ENCODE measurements around the gene PPM1D. TPM values are rescaled to one million over a fixed set of nuclear protein-coding genes. Genes with fewer than 3 reads are reported as not detected.
"Not testable (repeated sequence)": the region's sequence is repeated elsewhere in the genome, so short reads cannot be mapped to it uniquely, and the experiment has no call there.

Gene PPM1D
- total RNA-seq, 6 experiments from 2014 or later = 4.9 to 5.6 (median 5.4) TPM

DNA sequence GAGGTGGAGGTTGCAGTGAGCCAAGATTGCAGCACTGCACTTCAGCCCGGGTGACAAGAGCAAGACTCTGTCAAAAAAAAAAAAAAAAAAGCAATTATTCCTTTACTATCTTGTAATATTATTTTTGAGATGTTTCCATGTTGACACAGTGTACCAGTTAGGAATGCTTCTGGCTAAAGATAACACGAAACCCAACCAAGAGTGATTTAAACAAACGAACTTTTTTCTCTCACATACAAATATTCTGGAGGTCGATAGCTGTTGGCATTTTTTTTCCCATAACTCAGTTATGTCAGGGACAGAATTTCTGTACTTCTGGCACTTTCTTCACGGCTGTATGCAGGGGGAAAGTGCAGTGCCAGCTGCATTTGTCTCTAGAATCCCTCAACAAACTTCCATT, 9.9 kb upstream of the PPM1D start:
- DNase-seq (no peak), ATAC-seq (no peak)
- Histone ChIP-seq H3K36me3 (no peaks in the 10 kb centered on the region), H3K4me1 (no peaks in the 10 kb centered on the region), H3K4me3 (no peak overlapping the region), H3K9me3 (no peaks in the 10 kb centered on the region), H3K27ac (no peak overlapping the region), H3K27me3 (no peaks in the 10 kb centered on the region)
- WGBS (ENCODE audit: insufficient coverage, low coverage, low lambda C conversion rate, missing lambda C conversion rate) = 60% methylated on average over 5 of the region's 5 CpGs
- intact Hi-C loops (cut with DNase I) = no loop called here
- TF ChIP-seq, protein P1, sequence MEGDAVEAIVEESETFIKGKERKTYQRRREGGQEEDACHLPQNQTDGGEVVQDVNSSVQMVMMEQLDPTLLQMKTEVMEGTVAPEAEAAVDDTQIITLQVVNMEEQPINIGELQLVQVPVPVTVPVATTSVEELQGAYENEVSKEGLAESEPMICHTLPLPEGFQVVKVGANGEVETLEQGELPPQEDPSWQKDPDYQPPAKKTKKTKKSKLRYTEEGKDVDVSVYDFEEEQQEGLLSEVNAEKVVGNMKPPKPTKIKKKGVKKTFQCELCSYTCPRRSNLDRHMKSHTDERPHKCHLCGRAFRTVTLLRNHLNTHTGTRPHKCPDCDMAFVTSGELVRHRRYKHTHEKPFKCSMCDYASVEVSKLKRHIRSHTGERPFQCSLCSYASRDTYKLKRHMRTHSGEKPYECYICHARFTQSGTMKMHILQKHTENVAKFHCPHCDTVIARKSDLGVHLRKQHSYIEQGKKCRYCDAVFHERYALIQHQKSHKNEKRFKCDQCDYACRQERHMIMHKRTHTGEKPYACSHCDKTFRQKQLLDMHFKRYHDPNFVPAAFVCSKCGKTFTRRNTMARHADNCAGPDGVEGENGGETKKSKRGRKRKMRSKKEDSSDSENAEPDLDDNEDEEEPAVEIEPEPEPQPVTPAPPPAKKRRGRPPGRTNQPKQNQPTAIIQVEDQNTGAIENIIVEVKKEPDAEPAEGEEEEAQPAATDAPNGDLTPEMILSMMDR (IDR thresholded peaks at IDR 0.05) = no peak
- no peak for TF ChIP-seq POLR2A (IDR thresholded peaks at IDR 0.05)

GRCh38 chr17:60592750-60593149, 7.2 kb upstream of the PPM1D start:
- H3K27me3 ChIP-seq = no peaks in the 10 kb centered on the region
- H3K9me3 ChIP-seq = no peaks in the 10 kb centered on the region
- no peak overlapping the region for H3K4me3 ChIP-seq
- 85% methylated on average over 2 of the region's 2 CpGs for WGBS (ENCODE audit: insufficient coverage, low coverage, low lambda C conversion rate, missing lambda C conversion rate)
- ATAC-seq (no peak), DNase-seq (no peak)
- H3K27ac ChIP-seq = no peak overlapping the region
- TF ChIP-seq, protein P1 (IDR thresholded peaks at IDR 0.05) = no peak
- TF ChIP-seq POLR2A (IDR thresholded peaks at IDR 0.05) = no peak
- no peaks in the 10 kb centered on the region for H3K36me3 ChIP-seq
- intact Hi-C loops (cut with DNase I) = no loop called here
- no peaks in the 10 kb centered on the region for H3K4me1 ChIP-seq

DNA sequence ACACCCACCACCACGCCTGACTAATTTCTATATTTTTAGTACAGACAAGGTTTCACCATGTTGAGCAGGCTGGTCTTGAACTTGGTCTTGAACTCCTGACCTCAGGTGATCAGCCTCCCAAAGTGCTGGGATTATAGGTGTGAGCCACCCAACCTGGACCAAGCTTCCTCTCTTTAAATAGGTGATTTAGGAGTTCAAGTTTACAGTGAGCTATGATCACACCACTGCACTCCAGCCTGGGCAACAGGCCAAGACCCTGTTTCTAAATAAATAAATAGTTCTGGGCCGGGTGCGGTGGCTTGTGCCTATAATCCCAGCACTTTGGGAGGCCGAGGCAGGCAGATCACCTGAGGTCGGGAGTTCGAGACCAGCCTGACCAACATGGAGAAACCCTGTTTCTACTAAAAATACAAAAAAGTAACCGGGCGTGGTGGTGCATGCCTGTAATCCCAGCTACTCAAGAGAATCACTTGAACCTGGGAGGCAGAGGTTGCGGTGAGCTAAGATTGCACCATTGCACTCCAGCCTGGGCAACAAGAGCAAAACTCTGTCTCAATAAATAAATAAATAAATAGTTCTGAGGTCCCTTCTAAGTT, 6.5 kb upstream of the PPM1D start:
- DNase-seq (peak in 1 of 3 donors; percentile 40), ATAC-seq (peak in 3 of 4 donors; percentile 28 to 58 (median 36))
- H3K9me3 ChIP-seq; intact Hi-C loops (cut with DNase I); H3K36me3 ChIP-seq; H3K4me1 ChIP-seq; H3K27me3 ChIP-seq; H3K4me3 ChIP-seq; H3K27ac ChIP-seq: not testable (repeated sequence)
- WGBS (ENCODE audit: insufficient coverage, low coverage, low lambda C conversion rate, missing lambda C conversion rate) = 60% methylated on average over 8 of the region's 9 CpGs

- WGBS (ENCODE audit: insufficient coverage, low coverage, low lambda C conversion rate, missing lambda C conversion rate) = 74% methylated on average over 6 of the region's 7 CpGs
- H3K9me3 ChIP-seq; DNase-seq; intact Hi-C loops (cut with DNase I); ATAC-seq; H3K27ac ChIP-seq; H3K36me3 ChIP-seq; H3K4me3 ChIP-seq; H3K4me1 ChIP-seq; H3K27me3 ChIP-seq: not testable (repeated sequence)
Observed at GRCh38 chr17:60594170-60594569, 5.8 kb upstream of the PPM1D start.

GRCh38 chr17:60594734-60595133, 5.3 kb upstream of the PPM1D start:
- intact Hi-C loops (cut with DNase I) = no loop called here
- Histone ChIP-seq H3K4me3 (no peak overlapping the region), H3K4me1 (peaks cover 0 to 3% (median 0%) of the 10 kb centered on the region in 4 donors), H3K9me3 (no peaks in the 10 kb centered on the region), H3K27ac (no peak overlapping the region), H3K36me3 (no peaks in the 10 kb centered on the region), H3K27me3 (no peaks in the 10 kb centered on the region)
- TF ChIP-seq, protein P1 (IDR thresholded peaks at IDR 0.05) = no peak
- no peak for TF ChIP-seq POLR2A (IDR thresholded peaks at IDR 0.05)
- ATAC-seq (no peak), DNase-seq (no peak)
- 95% methylated on average over 2 of the region's 2 CpGs for WGBS (ENCODE audit: insufficient coverage, low coverage, low lambda C conversion rate, missing lambda C conversion rate)

GRCh38 chr17:60597297-60597696, 2.7 kb upstream of the PPM1D start:
- no peaks in the 10 kb centered on the region for H3K36me3 ChIP-seq
- H3K4me1 ChIP-seq = peaks cover 0 to 3% (median under 1%) of the 10 kb centered on the region in 4 donors
- intact Hi-C loops (cut with DNase I) = no loop called here
- no peaks in the 10 kb centered on the region for H3K9me3 ChIP-seq
- TF ChIP-seq, protein P1 (IDR thresholded peaks at IDR 0.05) = no peak
- no peak for TF ChIP-seq POLR2A (IDR thresholded peaks at IDR 0.05)
- H3K27me3 ChIP-seq = no peaks in the 10 kb centered on the region
- DNase-seq (no peak), ATAC-seq (no peak)
- WGBS (ENCODE audit: insufficient coverage, low coverage, low lambda C conversion rate, missing lambda C conversion rate) = 98% methylated on average over 6 of the region's 6 CpGs
- no peak overlapping the region for H3K4me3 ChIP-seq
- no peak overlapping the region for H3K27ac ChIP-seq
